GM04504 (cell line): ENCODE data around the gene VAMP3.

Experiments
- DNase-seq: peaks from one replicate; pipeline ENCODE4 v3.0.0-alpha.2; 2012; ENCODE audit warnings: low read depth

Gene VAMP3

GRCh38 chr1:7813677-7814373, 42.7 kb downstream of the VAMP3 start:
- DNase-seq: no peak

- DNase-seq: no peak
Observed at GRCh38 chr1:7821282-7821681, 50.2 kb downstream of the VAMP3 start.

GRCh38 chr1:7824701-7825100, 53.6 kb downstream of the VAMP3 start:
- DNase-seq: no peak

- DNase-seq: no peak
Observed at GRCh38 chr1:7826363-7826762, 55.3 kb downstream of the VAMP3 start.

GRCh38 chr1:7827126-7827955, 56.2 kb downstream of the VAMP3 start:
- no peak for DNase-seq
